HCT116 (cell line): ENCODE results near the gene KCNJ18.
"Not testable (repeated sequence)": the region's sequence is repeated elsewhere in the genome, so short reads cannot be mapped to it uniquely, and the experiment has no call there.

Experiments
- CTCF ChIP-seq, 3 experiments: fragments of 200-600 bp in 1 of 3; sonication (generic) in 1 of 3; IDR thresholded peaks in 2 of 3; conservative IDR thresholded peaks in 1 of 3; 2 replicates each; pipeline ENCODE4 v1.5.1; 2012 to 2017; ENCODE audit warnings: low read depth in 2 of 3, low read length in 2 of 3, antibody characterized with exemption in 1 of 3, borderline replicate concordance in 1 of 3, control low read depth in 1 of 3, mild to moderate bottlenecking in 1 of 3, mixed read lengths in 1 of 3, mixed run types in 1 of 3, moderate library complexity in 1 of 3; ENCODE audit not compliant: insufficient read depth in 1 of 3
- POLR2A ChIP-seq: IDR thresholded peaks from 2 replicates; pipeline ENCODE4 v1.7.0; 2011; ENCODE audit warnings: borderline replicate concordance; ENCODE audit not compliant: insufficient read depth, insufficient read length; ENCODE audit errors: extremely low read depth
- RAD21 ChIP-seq: IDR thresholded peaks from 2 replicates; pipeline ENCODE4 v1.6.1; 2012; ENCODE audit warnings: low read depth, mild to moderate bottlenecking

GRCh38 chr17:21741520-21741919, 49.2 kb downstream of the KCNJ18 start:
- TF ChIP-seq CTCF (IDR thresholded peaks at IDR 0.05 in 2 of 3, conservative IDR thresholded peaks at IDR 0.05 in 1 of 3; ENCODE audit: borderline replicate concordance in 1 of 3, insufficient read depth in 1 of 3, low read depth in 2 of 3, low read length in 2 of 3); POLR2A; RAD21: not testable (repeated sequence)
